Vagina (tissue), 2 donors: Measurements from ENCODE around the gene UBE3D.
A peak's percentile ranks its signal among the peaks of the same experiment; 100 is the strongest.

Experiments
- CTCF ChIP-seq, 3 experiments: fragments of 450-650 bp in 2 of 3; fragments of 200-600 bp in 1 of 3; sonication (generic) in 1 of 3; IDR thresholded peaks; one replicate each; pipeline ENCODE4 v1.5.1; 2017 to 2019; ENCODE audit warnings: antibody characterized with exemption in 3 of 3, mild to moderate bottlenecking in 2 of 3, moderate library complexity in 2 of 3
- POLR2A ChIP-seq, 2 donors: fragments of 450-650 bp; IDR thresholded peaks; one replicate each; pipeline ENCODE4 v1.6.1; 2017; ENCODE audit warnings: antibody characterized with exemption in 2 of 2, mild to moderate bottlenecking in 2 of 2, moderate library complexity in 2 of 2
- POLR2AphosphoS5 ChIP-seq, 2 donors: sonication (generic); formaldehyde crosslinking; IDR thresholded peaks; one replicate each; pipeline ENCODE4 v1.9.0; 2017; ENCODE audit warnings: antibody characterized with exemption in 2 of 2, mild to moderate bottlenecking in 2 of 2, low read depth in 1 of 2; ENCODE audit not compliant: insufficient read depth in 1 of 2

DNA sequence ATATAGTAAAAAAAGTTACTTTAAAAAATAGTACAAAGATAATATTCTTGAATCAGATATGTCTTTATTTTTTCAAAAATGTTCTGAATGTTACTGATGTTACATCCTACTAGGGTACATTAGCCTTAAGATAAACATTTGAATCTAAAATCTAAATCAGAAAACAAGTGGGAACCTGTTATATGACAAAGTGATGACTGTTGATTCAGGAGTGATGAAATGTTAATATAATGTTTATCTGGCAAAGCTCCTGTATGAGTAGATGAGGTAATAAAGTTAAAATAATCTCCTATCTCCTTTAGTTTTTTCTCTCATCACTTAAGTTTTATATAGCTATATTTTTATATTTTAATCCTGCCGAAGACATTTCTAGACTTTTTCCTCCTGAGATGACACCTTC lies 6.1 kb upstream of the UBE3D start:
- TF ChIP-seq POLR2AphosphoS5 (IDR thresholded peaks at IDR 0.05; ENCODE audit: insufficient read depth in 1 of 2, low read depth in 1 of 2) (peak in 1 of 2 donors; percentile 14), CTCF (IDR thresholded peaks at IDR 0.05) (no peak), POLR2A (IDR thresholded peaks at IDR 0.05) (no peak)
